ENCODE results near the gene HNRNPK.

Gene HNRNPK

GRCh38 chr9:83932011-83932410 is 48.0 kb downstream of the HNRNPK start:
- peak; percentile 82 for DNase-seq

- no peak for DNase-seq
Observed at GRCh38 chr9:83930881-83931280, 49.1 kb downstream of the HNRNPK start.

- no peak for DNase-seq
Observed at GRCh38 chr9:83927591-83927990, 52.4 kb downstream of the HNRNPK start.

- peak; percentile 91 for DNase-seq
Observed at GRCh38 chr9:83920927-83921707, 58.9 kb downstream of the HNRNPK start, which contains the start of gene KIF27. Gene KIF27, minus strand, starts transcription at chr9:83921432. Its CDS starts 5,841 bp downstream, at chr9:83915591.

GRCh38 chr9:83920469-83920926 is 59.5 kb downstream of the HNRNPK start:
- peak; percentile 51 for DNase-seq

GRCh38 chr9:83919111-83919510 is 60.9 kb downstream of the HNRNPK start:
- no peak for DNase-seq

All from GF-D8 (cell line).